ENCODE data around the gene ANKRD13C.

Gene ANKRD13C

GRCh38 chr1:70293186-70293843 is 61.2 kb downstream of the ANKRD13C start:
- Histone ChIP-seq H3K27me3 (ENCODE audit: control insufficient read depth, insufficient read depth, low read length) (no peaks in the 10 kb centered on the region), H3K4me3 (ENCODE audit: low read length) (no peak overlapping the region), H3K4me1 (ENCODE audit: control insufficient read depth, low read depth, low read length) (no peaks in the 10 kb centered on the region), H3K9ac (ENCODE audit: low read length) (no peak overlapping the region), H3K36me3 (ENCODE audit: control insufficient read depth, low read depth, low read length) (peaks cover 25% of the 10 kb centered on the region), H3K9me3 (ENCODE audit: control insufficient read depth, low read depth, low read length) (no peaks in the 10 kb centered on the region), H3K27ac (ENCODE audit: low read length) (no peak overlapping the region)

GRCh38 chr1:70290218-70290617 is 64.3 kb downstream of the ANKRD13C start:
- Histone ChIP-seq H3K27me3 (ENCODE audit: control insufficient read depth, insufficient read depth, low read length) (no peaks in the 10 kb centered on the region), H3K4me1 (ENCODE audit: control insufficient read depth, low read depth, low read length) (no peaks in the 10 kb centered on the region), H3K9me3 (ENCODE audit: control insufficient read depth, low read depth, low read length) (no peaks in the 10 kb centered on the region), H3K27ac (ENCODE audit: low read length) (no peak overlapping the region), H3K9ac (ENCODE audit: low read length) (no peak overlapping the region), H3K4me3 (ENCODE audit: low read length) (no peak overlapping the region), H3K36me3 (ENCODE audit: control insufficient read depth, low read depth, low read length) (peaks cover 20% of the 10 kb centered on the region)

- H3K9me3 ChIP-seq (ENCODE audit: control insufficient read depth, low read depth, low read length) = no peaks in the 10 kb centered on the region
- no peak overlapping the region for H3K9ac ChIP-seq (ENCODE audit: low read length)
- no peak overlapping the region for H3K27ac ChIP-seq (ENCODE audit: low read length)
Measured at GRCh38 chr1:70288166-70288565, 66.4 kb downstream of the ANKRD13C start.

GRCh38 chr1:70286453-70286852 is 68.1 kb downstream of the ANKRD13C start:
- H3K27me3 ChIP-seq (ENCODE audit: control insufficient read depth, insufficient read depth, low read length) = no peaks in the 10 kb centered on the region
- no peak overlapping the region for H3K27ac ChIP-seq (ENCODE audit: low read length)
- no peaks in the 10 kb centered on the region for H3K4me1 ChIP-seq (ENCODE audit: control insufficient read depth, low read depth, low read length)
- peaks cover 7% of the 10 kb centered on the region for H3K36me3 ChIP-seq (ENCODE audit: control insufficient read depth, low read depth, low read length)
- no peak overlapping the region for H3K9ac ChIP-seq (ENCODE audit: low read length)
- no peak overlapping the region for H3K4me3 ChIP-seq (ENCODE audit: low read length)
- no peaks in the 10 kb centered on the region for H3K9me3 ChIP-seq (ENCODE audit: control insufficient read depth, low read depth, low read length)

More at GRCh38 chr1:70288166-70288565, 66.4 kb downstream of the ANKRD13C start:
- Histone ChIP-seq H3K4me3 (ENCODE audit: low read length) (no peak overlapping the region), H3K4me1 (ENCODE audit: control insufficient read depth, low read depth, low read length) (no peaks in the 10 kb centered on the region), H3K27me3 (ENCODE audit: control insufficient read depth, insufficient read depth, low read length) (no peaks in the 10 kb centered on the region), H3K36me3 (ENCODE audit: control insufficient read depth, low read depth, low read length) (peaks cover 9% of the 10 kb centered on the region)

- no peaks in the 10 kb centered on the region for H3K27me3 ChIP-seq (ENCODE audit: control insufficient read depth, insufficient read depth, low read length)
- H3K9ac ChIP-seq (ENCODE audit: low read length) = no peak overlapping the region
- no peak overlapping the region for H3K4me3 ChIP-seq (ENCODE audit: low read length)
- H3K9me3 ChIP-seq (ENCODE audit: control insufficient read depth, low read depth, low read length) = no peaks in the 10 kb centered on the region
- H3K36me3 ChIP-seq (ENCODE audit: control insufficient read depth, low read depth, low read length) = no peaks in the 10 kb centered on the region
- no peaks in the 10 kb centered on the region for H3K4me1 ChIP-seq (ENCODE audit: control insufficient read depth, low read depth, low read length)
- H3K27ac ChIP-seq (ENCODE audit: low read length) = no peak overlapping the region
Measured at GRCh38 chr1:70284366-70284765, 70.2 kb downstream of the ANKRD13C start.

GRCh38 chr1:70278710-70279109 is 75.8 kb downstream of the ANKRD13C start:
- Histone ChIP-seq H3K4me1 (ENCODE audit: control insufficient read depth, low read depth, low read length) (no peaks in the 10 kb centered on the region), H3K27ac (ENCODE audit: low read length) (no peak overlapping the region), H3K4me3 (ENCODE audit: low read length) (no peak overlapping the region), H3K9me3 (ENCODE audit: control insufficient read depth, low read depth, low read length) (no peaks in the 10 kb centered on the region), H3K9ac (ENCODE audit: low read length) (no peak overlapping the region), H3K36me3 (ENCODE audit: control insufficient read depth, low read depth, low read length) (peaks cover 7% of the 10 kb centered on the region), H3K27me3 (ENCODE audit: control insufficient read depth, insufficient read depth, low read length) (no peaks in the 10 kb centered on the region)

GRCh38 chr1:70277875-70278274 is 76.6 kb downstream of the ANKRD13C start:
- Histone ChIP-seq H3K27me3 (ENCODE audit: control insufficient read depth, insufficient read depth, low read length) (no peaks in the 10 kb centered on the region), H3K27ac (ENCODE audit: low read length) (no peak overlapping the region), H3K9ac (ENCODE audit: low read length) (no peak overlapping the region), H3K4me1 (ENCODE audit: control insufficient read depth, low read depth, low read length) (no peaks in the 10 kb centered on the region), H3K36me3 (ENCODE audit: control insufficient read depth, low read depth, low read length) (peaks cover 10% of the 10 kb centered on the region), H3K9me3 (ENCODE audit: control insufficient read depth, low read depth, low read length) (no peaks in the 10 kb centered on the region), H3K4me3 (ENCODE audit: low read length) (no peak overlapping the region)

GRCh38 chr1:70265946-70266345 is 88.6 kb downstream of the ANKRD13C start:
- no peak overlapping the region for H3K4me3 ChIP-seq (ENCODE audit: low read length)
- H3K36me3 ChIP-seq (ENCODE audit: control insufficient read depth, low read depth, low read length) = peaks cover 16% of the 10 kb centered on the region
- no peaks in the 10 kb centered on the region for H3K4me1 ChIP-seq (ENCODE audit: control insufficient read depth, low read depth, low read length)
- H3K27me3 ChIP-seq (ENCODE audit: control insufficient read depth, insufficient read depth, low read length) = no peaks in the 10 kb centered on the region
- no peaks in the 10 kb centered on the region for H3K9me3 ChIP-seq (ENCODE audit: control insufficient read depth, low read depth, low read length)
- no peak overlapping the region for H3K27ac ChIP-seq (ENCODE audit: low read length)
- H3K9ac ChIP-seq (ENCODE audit: low read length) = no peak overlapping the region

- H3K9ac ChIP-seq (ENCODE audit: low read length) = no peak overlapping the region
- H3K9me3 ChIP-seq (ENCODE audit: control insufficient read depth, low read depth, low read length) = no peaks in the 10 kb centered on the region
- H3K27ac ChIP-seq (ENCODE audit: low read length) = no peak overlapping the region
- no peaks in the 10 kb centered on the region for H3K27me3 ChIP-seq (ENCODE audit: control insufficient read depth, insufficient read depth, low read length)
- no peak overlapping the region for H3K4me3 ChIP-seq (ENCODE audit: low read length)
- H3K36me3 ChIP-seq (ENCODE audit: control insufficient read depth, low read depth, low read length) = peaks cover 13% of the 10 kb centered on the region
- no peaks in the 10 kb centered on the region for H3K4me1 ChIP-seq (ENCODE audit: control insufficient read depth, low read depth, low read length)
Measured at GRCh38 chr1:70264839-70265238, 89.7 kb downstream of the ANKRD13C start.

GRCh38 chr1:70256664-70257063 is 97.9 kb downstream of the ANKRD13C start:
- Histone ChIP-seq H3K4me3 (ENCODE audit: low read length) (no peak overlapping the region), H3K4me1 (ENCODE audit: control insufficient read depth, low read depth, low read length) (no peaks in the 10 kb centered on the region), H3K27me3 (ENCODE audit: control insufficient read depth, insufficient read depth, low read length) (no peaks in the 10 kb centered on the region), H3K36me3 (ENCODE audit: control insufficient read depth, low read depth, low read length) (peaks cover 11% of the 10 kb centered on the region), H3K9me3 (ENCODE audit: control insufficient read depth, low read depth, low read length) (no peaks in the 10 kb centered on the region), H3K9ac (ENCODE audit: low read length) (no peak overlapping the region), H3K27ac (ENCODE audit: low read length) (no peak overlapping the region)

GRCh38 chr1:70248729-70249128 is 105.8 kb downstream of the ANKRD13C start:
- H3K4me1 ChIP-seq (ENCODE audit: control insufficient read depth, low read depth, low read length) = no peaks in the 10 kb centered on the region
- no peak overlapping the region for H3K9ac ChIP-seq (ENCODE audit: low read length)
- H3K36me3 ChIP-seq (ENCODE audit: control insufficient read depth, low read depth, low read length) = peaks cover 89% of the 10 kb centered on the region
- no peaks in the 10 kb centered on the region for H3K9me3 ChIP-seq (ENCODE audit: control insufficient read depth, low read depth, low read length)
- no peak overlapping the region for H3K4me3 ChIP-seq (ENCODE audit: low read length)
- no peak overlapping the region for H3K27ac ChIP-seq (ENCODE audit: low read length)
- H3K27me3 ChIP-seq (ENCODE audit: control insufficient read depth, insufficient read depth, low read length) = no peaks in the 10 kb centered on the region

GRCh38 chr1:70247768-70248167 is 106.8 kb downstream of the ANKRD13C start:
- Histone ChIP-seq H3K27ac (ENCODE audit: low read length) (no peak overlapping the region), H3K27me3 (ENCODE audit: control insufficient read depth, insufficient read depth, low read length) (no peaks in the 10 kb centered on the region), H3K4me3 (ENCODE audit: low read length) (no peak overlapping the region), H3K9me3 (ENCODE audit: control insufficient read depth, low read depth, low read length) (no peaks in the 10 kb centered on the region), H3K36me3 (ENCODE audit: control insufficient read depth, low read depth, low read length) (peaks cover 98% of the 10 kb centered on the region), H3K4me1 (ENCODE audit: control insufficient read depth, low read depth, low read length) (no peaks in the 10 kb centered on the region), H3K9ac (ENCODE audit: low read length) (no peak overlapping the region)

Data from iPS-18a (cell line).